Bronchial smooth muscle cell (primary cell): Measurements from ENCODE around the gene ERO1B. TPM values are rescaled to one million over a fixed set of nuclear protein-coding genes. Genes with fewer than 3 reads are reported as not detected.

Source experiments
- total RNA-seq: library from RNA; depleted of rRNA; stranded (reverse); fragments of >200 nt; gene quantifications from 2 replicates; pipeline ENCODE4 v1.2.1, GENCODE V29; 2014

Gene ERO1B
- total RNA-seq = 0.63 and 1.0 TPM in 2 replicates

GRCh38 chr1:236281654-236282424 is at the start of gene ERO1B:
Gene ERO1B, minus strand, starts transcription at chr1:236281958. Its CDS starts 175 bp downstream, at chr1:236281783.

Other genes starting within 250 kb of the ERO1B start
- gene NID1, start 216.9 kb downstream of the ERO1B start, total RNA-seq = 22.4 and 40.4 TPM in 2 replicates
- gene GPR137B, start 139.4 kb downstream of the ERO1B start, total RNA-seq = 9.6 and 15.2 TPM in 2 replicates
- gene EDARADD, start 112.3 kb upstream of the ERO1B start, total RNA-seq = under 0.01 TPM in 1 of 2 replicates, not detected in the other
- gene LGALS8, start 242.0 kb upstream of the ERO1B start, total RNA-seq = 39.2 and 41.0 TPM in 2 replicates